Measurements from ENCODE around the gene SLC38A8.

The SLC38A8 gene

GRCh38 chr16:84053237-84053636 lies 10.6 kb upstream of the SLC38A8 start:
- TF ChIP-seq JUND (IDR thresholded peaks at IDR 0.05; ENCODE audit: low read depth): no peak

GRCh38 chr16:84052071-84052622 lies 9.6 kb upstream of the SLC38A8 start:
- DNase-seq (ENCODE audit: low read depth in 1 of 2, low spot score in 1 of 2): no peak
- TF ChIP-seq JUND (IDR thresholded peaks at IDR 0.05; ENCODE audit: low read depth): no peak
- in situ Hi-C loops (cut with HindIII; ENCODE audit: low pct_unique_long_range_greater_than_20kb, low sequenced_read_pairs): no loop called here

More at GRCh38 chr16:84053237-84053636, 10.6 kb upstream of the SLC38A8 start:
- in situ Hi-C loops (cut with HindIII; ENCODE audit: low pct_unique_long_range_greater_than_20kb, low sequenced_read_pairs): no loop called here
- no peak for DNase-seq (ENCODE audit: low read depth in 1 of 2, low spot score in 1 of 2)

DNA sequence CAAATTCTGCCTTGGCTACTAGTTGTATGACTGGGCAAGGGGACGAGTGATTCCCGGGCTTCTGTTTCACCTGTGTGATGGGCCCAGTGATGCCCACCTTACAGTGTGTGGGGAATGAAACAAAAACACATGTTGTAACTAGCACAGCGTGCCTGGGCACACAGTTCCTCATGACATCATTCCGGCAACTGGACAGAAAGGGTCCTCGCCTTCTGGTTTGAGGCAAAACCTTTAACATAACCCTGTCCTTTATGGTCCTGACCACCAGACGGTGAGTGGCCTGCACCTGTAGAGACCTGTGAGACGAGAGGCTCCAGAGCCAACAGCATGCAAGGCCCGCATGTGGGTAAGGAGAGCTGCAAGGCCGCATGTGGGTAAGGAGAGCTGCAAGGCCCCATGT lies 7.7 kb upstream of the SLC38A8 start:
- no peak for TF ChIP-seq JUND (IDR thresholded peaks at IDR 0.05; ENCODE audit: low read depth)
- in situ Hi-C loops (cut with HindIII; ENCODE audit: low pct_unique_long_range_greater_than_20kb, low sequenced_read_pairs): no loop called here
- no peak for DNase-seq (ENCODE audit: low read depth in 1 of 2, low spot score in 1 of 2)

DNA sequence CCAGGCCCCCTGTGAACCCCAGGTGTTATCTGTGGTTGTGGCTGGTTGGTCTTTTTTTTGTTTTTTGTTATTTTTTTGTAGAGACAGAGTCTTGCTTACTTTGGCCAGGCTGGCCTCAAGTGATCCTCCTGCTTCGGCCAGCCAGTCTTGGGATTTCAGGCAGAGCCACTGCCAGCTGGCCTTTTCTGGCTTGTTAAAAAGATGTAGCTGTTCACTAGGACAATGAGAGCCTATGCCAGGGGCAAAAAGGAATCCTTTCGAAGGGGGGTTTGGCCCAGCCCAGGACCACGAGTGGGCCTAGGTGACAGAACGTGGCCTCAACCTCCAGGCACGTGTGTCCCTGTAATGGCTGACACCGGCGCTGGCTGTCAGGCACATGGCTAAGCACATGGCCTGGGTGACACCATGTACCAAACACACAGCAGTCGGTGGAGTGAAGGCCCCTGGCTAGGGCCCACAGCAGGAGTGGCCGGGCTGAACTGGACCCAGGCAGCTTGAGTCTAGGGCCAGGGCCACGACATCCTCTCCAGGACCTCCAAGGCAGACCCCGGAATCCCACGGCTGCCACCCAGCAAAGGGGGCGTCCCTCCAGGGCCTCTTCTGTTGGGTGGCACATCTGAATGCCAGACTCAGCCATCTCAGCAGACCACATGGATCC lies 6.9 kb upstream of the SLC38A8 start:
- in situ Hi-C loops (cut with HindIII; ENCODE audit: low pct_unique_long_range_greater_than_20kb, low sequenced_read_pairs): no loop called here
- no peak for TF ChIP-seq JUND (IDR thresholded peaks at IDR 0.05; ENCODE audit: low read depth)
- DNase-seq (ENCODE audit: low read depth in 1 of 2, low spot score in 1 of 2): no peak

GRCh38 chr16:84048871-84049270 lies 6.3 kb upstream of the SLC38A8 start:
- in situ Hi-C loops (cut with HindIII; ENCODE audit: low pct_unique_long_range_greater_than_20kb, low sequenced_read_pairs): no loop called here
- DNase-seq (ENCODE audit: low read depth in 1 of 2, low spot score in 1 of 2): no peak
- TF ChIP-seq JUND (IDR thresholded peaks at IDR 0.05; ENCODE audit: low read depth): no peak

DNA sequence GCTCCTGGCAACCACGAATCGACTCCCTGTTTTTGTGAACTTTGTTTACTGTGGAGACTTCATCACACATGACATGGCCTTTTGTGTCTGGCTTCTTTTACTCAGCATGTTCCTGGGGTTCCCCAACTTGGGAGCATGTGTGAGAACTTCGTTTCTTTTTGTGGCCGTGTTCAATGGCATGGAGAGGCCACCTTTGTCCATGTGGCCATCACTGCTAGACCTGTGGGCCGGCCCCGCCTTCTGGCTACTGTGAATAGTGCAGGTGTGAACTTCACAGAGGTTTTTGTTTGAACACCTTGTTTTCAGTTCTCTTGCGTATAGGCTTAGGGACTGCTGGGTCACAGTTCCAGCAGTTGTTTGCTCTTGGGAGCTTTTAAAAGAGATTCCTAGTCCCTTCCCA lies 5.7 kb upstream of the SLC38A8 start:
- DNase-seq (ENCODE audit: low read depth in 1 of 2, low spot score in 1 of 2): peak; percentile 55 to 80
- no peak for TF ChIP-seq JUND (IDR thresholded peaks at IDR 0.05; ENCODE audit: low read depth)
- in situ Hi-C loops (cut with HindIII; ENCODE audit: low pct_unique_long_range_greater_than_20kb, low sequenced_read_pairs): no loop called here

DNA sequence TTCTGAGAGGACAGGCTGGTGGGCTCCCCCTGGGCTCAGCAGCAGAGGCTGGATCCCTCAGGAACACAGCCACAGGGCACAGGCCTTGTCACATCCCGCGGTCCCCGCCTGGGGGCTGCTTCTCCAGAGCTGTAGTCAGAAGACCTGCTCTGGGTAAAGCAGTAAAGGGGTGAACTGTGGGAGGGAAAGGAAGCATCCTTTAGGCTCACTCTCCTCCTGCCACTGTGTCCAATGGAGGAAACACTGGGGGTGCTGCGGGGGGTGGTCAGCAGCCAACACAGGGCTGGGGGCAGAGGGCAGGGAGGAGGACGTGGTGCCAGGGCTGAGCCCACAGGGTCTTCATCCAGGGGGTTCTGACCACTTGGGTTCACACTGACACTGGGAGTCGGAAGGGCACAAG lies 5.0 kb upstream of the SLC38A8 start:
- in situ Hi-C loops (cut with HindIII; ENCODE audit: low pct_unique_long_range_greater_than_20kb, low sequenced_read_pairs): no loop called here
- no peak for TF ChIP-seq JUND (IDR thresholded peaks at IDR 0.05; ENCODE audit: low read depth)
- DNase-seq (ENCODE audit: low read depth in 1 of 2, low spot score in 1 of 2): no peak

DNA sequence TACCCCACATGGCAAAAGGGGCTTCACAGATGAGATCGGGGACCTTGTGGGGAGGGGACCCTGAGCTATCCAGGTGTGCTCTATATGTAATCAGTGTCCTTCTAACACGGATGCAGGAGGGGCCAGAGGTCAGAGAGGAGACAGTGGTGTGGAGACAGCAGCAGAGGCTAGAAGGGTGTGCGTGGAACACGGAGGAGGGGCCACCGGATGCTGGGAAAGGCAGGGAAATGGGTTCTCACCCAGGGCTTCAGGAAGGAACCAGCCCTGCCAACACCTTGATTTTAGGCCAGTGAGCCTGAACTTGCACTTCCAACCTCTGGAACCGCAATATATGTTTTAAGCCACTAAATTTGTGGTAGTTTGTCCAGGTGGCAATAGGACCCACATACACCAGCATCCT lies 4.6 kb upstream of the SLC38A8 start:
- no peak for DNase-seq (ENCODE audit: low read depth in 1 of 2, low spot score in 1 of 2)
- in situ Hi-C loops (cut with HindIII; ENCODE audit: low pct_unique_long_range_greater_than_20kb, low sequenced_read_pairs): no loop called here
- no peak for TF ChIP-seq JUND (IDR thresholded peaks at IDR 0.05; ENCODE audit: low read depth)

DNA sequence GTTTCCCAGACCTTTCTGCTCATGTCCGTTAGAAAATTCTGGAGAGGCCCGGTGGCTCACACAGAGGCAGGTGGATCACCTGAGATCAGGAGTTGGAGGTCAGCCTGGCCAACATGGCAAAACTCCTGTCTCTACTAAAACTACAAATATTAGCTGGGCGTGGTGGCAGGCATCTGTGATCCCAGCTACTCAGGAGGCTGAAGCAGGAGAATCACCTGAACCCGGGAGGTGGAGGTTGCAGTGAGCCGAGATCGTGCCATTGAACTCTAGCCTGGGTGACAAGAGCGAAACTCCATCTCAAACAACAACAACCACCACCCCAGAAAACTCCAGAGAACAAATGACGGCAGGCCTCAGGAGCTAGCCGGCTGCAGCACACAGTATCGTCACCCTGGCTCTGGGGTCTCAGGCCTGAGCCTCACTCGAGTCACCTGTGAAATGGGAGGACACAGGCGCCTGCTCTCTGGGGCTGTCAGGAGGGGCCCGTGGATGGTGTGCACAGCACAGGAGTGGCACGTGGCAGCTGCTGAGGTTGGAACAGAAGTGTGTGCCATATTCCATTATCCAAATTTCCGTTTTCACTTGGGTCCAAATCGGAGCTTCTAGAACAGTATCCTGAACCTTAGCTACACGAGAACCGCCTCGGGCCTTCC lies 3.3 kb upstream of the SLC38A8 start:
- in situ Hi-C loops (cut with HindIII; ENCODE audit: low pct_unique_long_range_greater_than_20kb, low sequenced_read_pairs): no loop called here
- TF ChIP-seq JUND (IDR thresholded peaks at IDR 0.05; ENCODE audit: low read depth): no peak
- DNase-seq (ENCODE audit: low read depth in 1 of 2, low spot score in 1 of 2): no peak

- in situ Hi-C loops (cut with HindIII; ENCODE audit: low pct_unique_long_range_greater_than_20kb, low sequenced_read_pairs): no loop called here
- TF ChIP-seq JUND (IDR thresholded peaks at IDR 0.05; ENCODE audit: low read depth): no peak
- no peak for DNase-seq (ENCODE audit: low read depth in 1 of 2, low spot score in 1 of 2)
Measured at GRCh38 chr16:84045001-84045817, 2.6 kb upstream of the SLC38A8 start.

GRCh38 chr16:84044118-84044488 lies 1.5 kb upstream of the SLC38A8 start:
- DNase-seq (ENCODE audit: low read depth in 1 of 2, low spot score in 1 of 2): peak; percentile 55 to 71
- in situ Hi-C loops (cut with HindIII; ENCODE audit: low pct_unique_long_range_greater_than_20kb, low sequenced_read_pairs): no loop called here
- no peak for TF ChIP-seq JUND (IDR thresholded peaks at IDR 0.05; ENCODE audit: low read depth)

DNA sequence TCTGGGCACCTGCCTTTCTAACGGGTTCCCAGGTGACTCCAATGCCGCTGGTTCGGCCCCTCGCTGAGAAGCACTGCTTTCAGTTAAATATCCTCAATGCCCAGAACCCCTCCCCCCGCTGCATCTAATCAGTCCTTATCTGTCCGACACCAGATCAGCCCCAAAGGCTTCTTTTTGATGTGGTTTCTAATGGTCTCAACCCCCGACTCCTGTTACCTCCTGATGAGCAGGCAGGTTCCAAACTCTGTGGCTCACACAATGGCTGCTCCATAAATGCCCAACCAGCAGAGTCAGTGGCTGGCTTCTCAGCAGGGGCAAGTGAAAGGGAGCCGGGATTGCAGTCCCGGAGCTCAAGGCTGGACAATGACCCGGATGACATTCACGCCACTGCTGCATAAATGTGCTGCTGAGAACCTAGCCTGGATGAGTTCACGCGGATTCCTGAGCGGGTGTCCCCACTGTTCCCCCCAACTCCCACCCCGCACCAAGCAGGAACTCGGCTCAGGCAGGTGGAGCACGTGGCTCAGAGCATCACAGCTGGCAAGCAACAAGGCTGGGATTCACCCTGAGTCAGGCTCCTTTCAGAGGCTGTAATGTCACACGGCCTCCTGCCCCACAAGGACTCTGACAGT lies 1.0 kb upstream of the SLC38A8 start:
- in situ Hi-C loops (cut with HindIII; ENCODE audit: low pct_unique_long_range_greater_than_20kb, low sequenced_read_pairs): no loop called here
- TF ChIP-seq JUND (IDR thresholded peaks at IDR 0.05; ENCODE audit: low read depth): no peak
- no peak for DNase-seq (ENCODE audit: low read depth in 1 of 2, low spot score in 1 of 2)
